GM10266 (cell line): ENCODE measurements around the gene BRDT.

ENCODE experiments used
- DNase-seq: peaks from one replicate; pipeline ENCODE4 v3.0.0; 2012; ENCODE audit errors: extremely low spot score
- CTCF ChIP-seq: IDR thresholded peaks from 2 replicates; pipeline ENCODE4 v1.5.1; 2012; ENCODE audit warnings: mild to moderate bottlenecking, low read depth; ENCODE audit not compliant: control insufficient read depth, insufficient read depth; ENCODE audit errors: missing control alignments

The BRDT gene

GRCh38 chr1:91944087-91944486, 5.1 kb upstream of the BRDT start:
- no peak for DNase-seq
- no peak for TF ChIP-seq CTCF

- no peak for TF ChIP-seq CTCF
- no peak for DNase-seq
Observed at GRCh38 chr1:91948097-91948496, 1.1 kb upstream of the BRDT start.

GRCh38 chr1:91948501-91949355, 473 bp upstream of the BRDT start:
- DNase-seq: no peak
- TF ChIP-seq CTCF: no peak

- DNase-seq: no peak
- TF ChIP-seq CTCF: no peak
Observed at GRCh38 chr1:91952187-91952586, 3.0 kb downstream of the BRDT start.

- no peak for TF ChIP-seq CTCF
- no peak for DNase-seq
Observed at GRCh38 chr1:91958926-91959325, 9.7 kb downstream of the BRDT start.

- DNase-seq: no peak
- no peak for TF ChIP-seq CTCF
Observed at GRCh38 chr1:91968334-91968733, 19.1 kb downstream of the BRDT start.

GRCh38 chr1:91979383-91979782, 30.2 kb downstream of the BRDT start:
- DNase-seq: no peak
- no peak for TF ChIP-seq CTCF
